Epithelial cell of esophagus (primary cell): ENCODE data around the gene FSTL3.
A peak's percentile ranks its signal among the peaks of the same experiment; 100 is the strongest.
"Not testable (repeated sequence)": the region's sequence is repeated elsewhere in the genome, so short reads cannot be mapped to it uniquely, and the experiment has no call there.

Experiments
- DNase-seq: peaks from one replicate; pipeline ENCODE4 v3.0.0; 2010; ENCODE audit warnings: low read depth
- H3K4me3 ChIP-seq: 2 replicates; pipeline ENCODE4 v1.5.1; 2011; ENCODE audit warnings: mild to moderate bottlenecking, low read length, control low read depth
- TF ChIP-seq, protein P1 (sequence below): IDR thresholded peaks from 2 replicates; pipeline ENCODE4 v1.5.1; 2011; ENCODE audit warnings: low read depth, mild to moderate bottlenecking, low read length, control low read depth, inconsistent platforms; ENCODE audit not compliant: insufficient read depth; ENCODE audit errors: missing control alignments

Gene FSTL3

DNA sequence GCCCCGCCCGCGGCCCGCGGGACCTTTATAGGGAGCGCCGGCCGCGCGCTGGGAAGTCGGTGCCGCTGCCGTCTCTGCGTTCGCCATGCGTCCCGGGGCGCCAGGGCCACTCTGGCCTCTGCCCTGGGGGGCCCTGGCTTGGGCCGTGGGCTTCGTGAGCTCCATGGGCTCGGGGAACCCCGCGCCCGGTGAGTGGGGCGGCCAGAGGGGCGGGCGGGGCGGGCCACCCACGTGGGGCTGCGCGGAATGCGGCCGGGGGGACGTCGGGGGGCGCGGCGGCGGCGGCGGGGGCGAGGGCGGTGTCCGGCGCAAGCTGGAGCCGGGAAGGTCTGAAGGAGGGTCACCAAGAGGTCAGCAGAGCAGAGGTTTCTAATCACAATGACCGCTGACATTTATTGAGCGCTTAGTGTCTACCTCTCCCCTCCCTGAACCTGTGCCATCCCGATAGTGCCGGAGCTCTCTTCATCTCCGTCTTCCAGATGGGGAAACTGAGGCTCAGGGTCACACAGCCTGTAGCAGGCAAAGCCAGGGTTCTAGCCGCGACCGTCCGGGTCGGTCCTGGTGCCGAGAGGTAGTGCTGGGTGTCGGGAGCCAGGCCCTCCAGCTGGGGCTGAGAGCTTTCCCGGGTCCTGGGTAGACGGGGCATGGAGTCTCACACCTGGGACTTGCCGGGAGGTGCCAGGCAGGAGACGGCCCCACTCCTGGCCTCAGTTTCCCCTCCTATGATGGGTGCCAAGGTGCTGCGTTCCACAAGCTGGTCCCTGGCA lies at the start of gene FSTL3:
Gene FSTL3 (plus strand): TSS at position 54 of the 767 bp plus-strand sequence. CDS start 32 bp downstream, at position 86.
- DNase-seq: peak; percentile 32
- TF ChIP-seq, protein P1, sequence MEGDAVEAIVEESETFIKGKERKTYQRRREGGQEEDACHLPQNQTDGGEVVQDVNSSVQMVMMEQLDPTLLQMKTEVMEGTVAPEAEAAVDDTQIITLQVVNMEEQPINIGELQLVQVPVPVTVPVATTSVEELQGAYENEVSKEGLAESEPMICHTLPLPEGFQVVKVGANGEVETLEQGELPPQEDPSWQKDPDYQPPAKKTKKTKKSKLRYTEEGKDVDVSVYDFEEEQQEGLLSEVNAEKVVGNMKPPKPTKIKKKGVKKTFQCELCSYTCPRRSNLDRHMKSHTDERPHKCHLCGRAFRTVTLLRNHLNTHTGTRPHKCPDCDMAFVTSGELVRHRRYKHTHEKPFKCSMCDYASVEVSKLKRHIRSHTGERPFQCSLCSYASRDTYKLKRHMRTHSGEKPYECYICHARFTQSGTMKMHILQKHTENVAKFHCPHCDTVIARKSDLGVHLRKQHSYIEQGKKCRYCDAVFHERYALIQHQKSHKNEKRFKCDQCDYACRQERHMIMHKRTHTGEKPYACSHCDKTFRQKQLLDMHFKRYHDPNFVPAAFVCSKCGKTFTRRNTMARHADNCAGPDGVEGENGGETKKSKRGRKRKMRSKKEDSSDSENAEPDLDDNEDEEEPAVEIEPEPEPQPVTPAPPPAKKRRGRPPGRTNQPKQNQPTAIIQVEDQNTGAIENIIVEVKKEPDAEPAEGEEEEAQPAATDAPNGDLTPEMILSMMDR: no peak
- peak within 1 kb of the TSS; percentile 84 for H3K4me3 ChIP-seq

DNA sequence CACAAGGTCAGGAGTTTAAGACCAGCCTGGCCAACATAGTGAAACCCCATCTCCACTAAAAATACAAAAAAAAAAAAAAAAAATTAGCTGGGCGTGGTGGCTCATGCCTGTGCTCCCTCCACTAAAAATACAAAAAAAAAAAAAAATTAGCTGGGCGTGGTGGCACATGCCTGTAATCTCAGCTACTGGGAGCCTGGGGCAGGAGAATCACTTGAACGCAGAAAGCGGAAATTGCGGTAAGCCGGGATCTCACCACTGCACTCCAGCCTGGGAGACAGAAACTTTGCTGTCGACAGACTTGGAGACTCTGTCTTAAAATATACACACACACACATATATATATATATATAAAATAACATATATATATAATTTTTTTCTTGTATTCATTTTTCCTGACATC lies 49.6 kb upstream of the FSTL3 start:
- H3K4me3 ChIP-seq: not testable (repeated sequence)
- DNase-seq: peak; percentile 81

DNA sequence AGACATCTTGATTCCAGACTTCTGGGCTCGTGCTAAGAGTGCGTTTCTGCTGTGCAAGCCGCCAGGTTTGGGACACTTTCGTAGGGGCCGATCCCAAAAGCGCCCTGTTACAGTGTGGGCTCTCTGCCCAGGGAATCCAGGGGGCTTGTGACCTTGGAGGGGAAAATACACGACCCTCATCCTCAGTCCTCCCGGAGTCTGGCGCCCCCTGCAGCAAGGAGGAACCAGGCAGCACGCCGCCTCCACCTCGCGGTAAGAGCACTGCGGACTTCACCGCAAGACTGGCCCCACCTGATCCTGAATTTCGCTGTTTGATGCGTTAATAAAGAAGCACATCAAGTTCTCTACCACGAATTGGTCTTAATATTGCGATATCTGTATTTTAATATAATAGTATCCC lies 48.0 kb upstream of the FSTL3 start:
- DNase-seq: no peak
- TF ChIP-seq, protein P1: peak; percentile 23
- no peak overlapping the region for H3K4me3 ChIP-seq

DNA sequence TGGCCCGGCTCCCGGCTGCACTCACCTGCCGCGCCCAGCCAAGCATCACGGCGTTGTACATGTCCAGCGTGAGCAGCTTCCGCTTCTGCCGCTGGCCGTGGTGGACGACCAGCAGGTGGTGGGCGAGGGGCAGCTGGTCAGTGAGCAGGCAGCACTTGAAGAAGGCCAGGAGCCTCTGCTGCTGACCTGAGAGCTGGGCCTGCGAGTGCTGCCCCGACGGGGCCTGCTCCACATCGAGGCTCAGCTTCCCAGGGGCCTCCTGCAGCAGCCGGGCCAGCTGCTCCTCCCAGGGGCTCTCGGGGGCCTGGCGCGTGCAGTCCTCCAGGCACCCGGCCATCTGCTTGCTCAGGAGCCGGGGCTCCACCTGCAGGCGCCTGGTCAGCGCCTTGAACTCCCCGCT lies 46.7 kb upstream of the FSTL3 start:
- not testable (repeated sequence) for H3K4me3 ChIP-seq, DNase-seq

DNA sequence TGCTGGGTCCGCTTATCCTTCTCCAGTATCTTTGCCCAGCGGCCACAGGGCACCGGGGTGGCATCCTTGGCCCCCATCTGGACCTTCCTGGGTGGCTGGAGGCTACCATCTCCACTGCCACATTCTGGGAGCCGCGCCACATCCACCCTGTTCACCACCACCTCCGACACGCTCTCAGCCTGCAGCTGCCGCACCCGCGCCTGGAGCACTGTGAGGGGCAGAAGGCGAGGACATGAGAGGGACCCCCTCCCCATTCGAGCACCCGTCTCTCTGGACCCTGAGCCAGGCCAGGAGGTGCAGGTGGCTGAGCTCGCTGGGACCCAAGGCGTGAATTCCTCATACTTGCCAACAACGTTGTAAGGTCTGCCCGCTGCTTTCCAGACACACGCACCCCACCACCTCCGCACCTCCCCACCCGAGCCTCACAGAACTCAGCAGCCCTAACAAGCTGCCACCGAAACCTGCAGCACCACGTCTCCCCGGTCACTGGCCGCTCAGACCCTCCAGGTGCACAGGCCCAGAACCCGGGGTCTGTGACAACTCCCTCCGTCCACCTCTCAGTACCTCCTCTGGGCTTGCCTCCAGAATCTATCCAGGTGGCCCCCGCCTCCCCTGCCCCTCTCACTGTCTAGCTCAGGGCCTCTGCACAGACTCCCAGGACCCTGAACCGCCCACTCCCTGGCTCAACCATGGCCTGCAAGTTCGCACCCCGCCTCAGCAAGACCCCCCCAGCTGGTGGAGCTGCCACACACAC lies 46.1 kb upstream of the FSTL3 start:
- DNase-seq: no peak
- TF ChIP-seq, protein P1: no peak
- no peak overlapping the region for H3K4me3 ChIP-seq

DNA sequence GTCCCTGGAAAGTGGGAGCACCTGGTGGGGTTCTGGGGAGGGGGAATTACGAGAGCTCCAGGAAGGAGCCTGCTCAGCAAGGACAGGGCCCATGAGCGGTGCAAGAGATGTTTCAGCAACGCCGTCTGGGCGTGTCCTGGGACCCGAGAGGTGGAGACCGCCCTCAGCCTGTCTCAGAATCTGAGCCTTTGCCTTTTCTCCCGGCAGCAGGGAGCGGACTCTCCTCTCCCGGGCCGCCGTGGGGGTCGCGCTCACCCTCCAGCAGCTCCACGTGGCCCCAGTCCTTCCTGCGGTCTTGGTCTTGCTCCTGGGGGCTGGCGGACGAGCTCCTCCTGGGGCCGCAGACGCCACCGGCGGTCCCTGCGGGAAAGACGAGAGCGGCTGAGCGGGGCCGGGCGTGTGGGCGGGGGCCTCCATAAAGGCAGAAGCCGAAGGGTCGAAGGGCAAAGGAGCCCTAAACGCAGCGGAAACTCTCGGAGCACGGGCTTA lies 43.6 kb upstream of the FSTL3 start:
- H3K4me3 ChIP-seq: peak overlapping the region; percentile 92
- peak; percentile 62 for DNase-seq
- TF ChIP-seq, protein P1: no peak

DNA sequence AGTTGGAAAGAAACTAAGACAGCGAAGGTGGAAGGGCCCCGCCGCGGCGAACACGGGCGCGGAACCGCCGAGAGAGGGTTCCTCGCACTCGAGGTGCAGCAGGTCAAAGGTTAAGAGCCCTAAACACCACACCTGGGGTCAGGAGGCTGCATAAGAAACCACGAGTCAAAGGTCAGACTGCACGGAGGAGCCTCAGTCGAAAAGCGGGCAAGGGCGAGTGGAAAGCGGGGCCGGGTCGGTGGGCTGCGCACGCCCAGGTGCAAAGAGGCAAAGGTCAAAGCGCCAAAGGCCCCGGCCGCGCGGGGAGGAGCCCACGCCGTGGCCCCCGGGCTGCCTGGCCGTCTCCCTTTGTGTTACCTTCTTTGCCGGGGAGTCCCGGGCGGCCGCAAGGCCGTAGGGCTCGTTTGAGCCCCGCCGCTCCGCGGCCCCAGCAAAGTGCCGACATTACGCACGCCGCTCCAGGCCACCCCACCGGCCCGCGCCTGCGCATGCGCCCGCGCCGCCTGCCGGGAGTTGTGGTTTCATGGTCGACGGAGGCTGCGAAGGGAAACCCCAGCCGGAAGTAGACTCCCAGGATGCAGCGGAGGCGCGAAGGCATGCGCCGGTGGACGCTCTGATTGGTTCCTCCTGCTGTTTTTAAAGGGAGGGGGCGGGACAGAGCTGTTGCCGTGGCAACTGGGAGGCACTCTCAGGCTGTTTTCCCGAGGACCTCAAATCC lies 43.0 kb upstream of the FSTL3 start, which contains the start of gene POLRMT:
Gene POLRMT (minus strand): TSS at position 470 of the 718 bp plus-strand sequence. CDS start 25 bp downstream, at position 445.
- H3K4me3 ChIP-seq: peak within 1 kb of the TSS; percentile 92
- peak; percentile 98 for DNase-seq
- TF ChIP-seq, protein P1: no peak
